ENCODE data around the gene OSTN.
"Not testable (repeated sequence)": the region's sequence is repeated elsewhere in the genome, so short reads cannot be mapped to it uniquely, and the experiment has no call there.

The OSTN gene

DNA sequence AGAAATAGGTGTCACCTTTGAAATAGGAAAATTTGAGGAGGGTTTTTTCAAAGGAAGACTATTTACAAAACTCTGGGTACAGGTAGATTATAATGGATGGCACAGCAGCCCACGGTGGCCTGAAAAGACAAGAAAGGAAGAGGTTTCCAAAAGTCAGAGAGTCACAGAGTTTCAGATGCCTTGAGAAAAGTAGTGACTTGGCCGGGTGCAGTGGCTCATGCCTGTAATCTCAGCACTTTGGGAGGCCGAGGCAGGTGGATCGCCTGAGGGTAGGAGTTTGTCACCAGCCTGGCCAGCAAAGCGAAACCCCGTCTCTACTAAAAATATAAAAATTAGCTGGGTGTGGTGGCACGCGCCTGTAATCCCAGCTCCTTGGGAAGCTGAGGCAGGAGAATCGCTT, 35.2 kb downstream of the OSTN start:
- DNase-seq (ENCODE audit: low read depth in 2 of 2): no peak

- no peak for DNase-seq (ENCODE audit: low read depth in 2 of 2)
Measured at GRCh38 chr3:191235331-191236314, 36.6 kb downstream of the OSTN start.

DNA sequence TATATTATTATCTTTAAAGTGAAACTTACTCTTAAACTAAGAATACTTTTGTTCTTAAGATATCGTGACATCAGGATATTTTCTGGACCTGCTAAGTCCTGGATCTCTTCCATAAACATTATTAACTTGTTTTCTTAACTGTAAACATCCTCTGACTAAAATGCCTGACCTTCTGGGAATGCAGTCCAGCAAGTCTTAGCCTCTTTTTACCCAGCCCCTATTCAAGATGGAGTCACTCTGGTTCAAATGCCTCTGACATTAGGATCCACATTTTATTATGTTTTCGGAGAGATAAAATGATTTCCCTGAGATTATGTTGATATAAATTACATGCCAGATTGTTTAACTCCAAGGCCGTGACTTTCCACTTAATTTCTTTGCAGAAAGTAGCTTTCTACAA, 37.6 kb downstream of the OSTN start:
- no peak for DNase-seq (ENCODE audit: low read depth in 2 of 2)

DNA sequence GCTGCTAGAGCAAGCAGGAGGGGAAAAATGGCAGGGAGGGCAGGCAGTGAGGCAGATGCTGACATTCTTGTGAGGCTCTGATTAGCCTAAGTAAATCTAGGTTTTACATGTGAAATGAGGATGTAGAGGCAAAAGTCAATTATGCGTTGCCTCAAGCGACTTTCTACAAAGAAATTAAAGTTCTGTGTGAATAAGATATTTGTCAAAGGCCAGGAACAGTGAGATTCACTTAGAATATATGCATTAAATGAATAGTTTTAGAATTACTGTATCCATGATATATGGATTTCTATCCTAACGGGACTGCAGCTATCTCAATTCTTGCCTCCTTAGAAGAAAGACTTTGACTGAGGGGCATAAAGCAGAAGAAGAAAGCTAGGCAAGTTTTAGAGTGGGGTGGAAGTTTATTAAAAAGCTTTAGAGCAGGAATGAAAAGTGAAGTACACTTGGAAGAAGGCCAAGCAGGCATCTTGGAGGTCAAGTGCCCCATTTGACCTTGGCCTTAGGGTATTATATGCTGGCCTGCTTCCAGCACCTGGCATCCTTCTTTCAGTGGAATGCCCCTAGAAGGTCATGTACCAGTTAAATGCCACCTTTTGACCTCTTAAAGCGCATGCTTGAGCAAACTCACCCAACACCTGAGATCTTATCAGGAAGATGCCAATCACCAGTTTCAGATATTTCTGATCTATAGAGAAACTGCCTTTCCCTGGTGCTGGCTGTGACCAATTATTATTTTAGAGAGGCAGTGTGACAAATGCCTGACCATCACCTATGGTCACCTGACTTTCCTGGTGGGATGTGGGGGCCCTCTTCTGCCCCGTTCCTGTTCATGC, 38.2 kb downstream of the OSTN start:
- no peak for DNase-seq (ENCODE audit: low read depth in 2 of 2)

- no peak for DNase-seq (ENCODE audit: low read depth in 2 of 2)
Measured at GRCh38 chr3:191238321-191238817, 39.3 kb downstream of the OSTN start.

- no peak for DNase-seq (ENCODE audit: low read depth in 2 of 2)
Measured at GRCh38 chr3:191239407-191240031, 40.5 kb downstream of the OSTN start.

DNA sequence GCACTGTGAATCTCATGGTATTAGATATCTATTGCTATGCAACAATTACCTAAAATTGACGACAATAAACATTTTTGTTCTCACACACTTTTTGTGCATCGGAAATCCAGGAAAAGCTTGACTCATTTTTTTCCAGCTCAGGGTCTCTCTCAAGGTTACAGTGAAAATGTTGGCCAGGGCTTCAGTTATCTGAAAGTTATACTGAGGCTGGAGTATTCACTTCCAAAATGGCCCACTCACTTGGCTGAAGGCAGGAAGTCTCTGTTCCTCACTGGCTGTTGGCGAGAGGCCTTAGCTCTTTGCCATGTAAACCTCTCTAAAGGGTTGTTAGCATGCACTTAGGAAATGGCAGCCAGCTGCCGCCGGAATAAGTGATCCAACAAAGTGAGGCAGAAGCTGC, 41.4 kb downstream of the OSTN start:
- DNase-seq (ENCODE audit: low read depth in 2 of 2): no peak

GRCh38 chr3:191244242-191244867, 45.3 kb downstream of the OSTN start:
- no peak for DNase-seq (ENCODE audit: low read depth in 2 of 2)

DNA sequence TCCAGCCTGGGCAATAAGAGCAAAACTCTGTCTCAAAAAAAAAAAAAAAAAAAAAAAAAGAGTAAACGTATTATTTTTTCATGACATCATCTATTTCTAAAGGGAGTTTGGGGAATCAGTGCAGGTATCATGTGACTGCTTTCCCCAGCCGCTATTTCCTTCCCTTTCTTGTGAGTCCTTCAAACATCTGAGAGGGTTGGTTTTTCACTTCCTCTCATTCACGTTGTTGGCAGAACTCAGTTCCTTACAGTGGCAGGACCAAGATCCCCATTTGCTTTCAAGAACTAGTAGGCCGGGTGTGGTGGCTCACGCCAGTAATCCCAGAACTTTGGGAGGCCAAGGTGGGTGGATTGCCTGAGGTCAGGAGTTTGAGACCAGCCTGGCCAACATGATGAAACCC, 47.0 kb downstream of the OSTN start:
- DNase-seq (ENCODE audit: low read depth in 2 of 2): not testable (repeated sequence)

DNA sequence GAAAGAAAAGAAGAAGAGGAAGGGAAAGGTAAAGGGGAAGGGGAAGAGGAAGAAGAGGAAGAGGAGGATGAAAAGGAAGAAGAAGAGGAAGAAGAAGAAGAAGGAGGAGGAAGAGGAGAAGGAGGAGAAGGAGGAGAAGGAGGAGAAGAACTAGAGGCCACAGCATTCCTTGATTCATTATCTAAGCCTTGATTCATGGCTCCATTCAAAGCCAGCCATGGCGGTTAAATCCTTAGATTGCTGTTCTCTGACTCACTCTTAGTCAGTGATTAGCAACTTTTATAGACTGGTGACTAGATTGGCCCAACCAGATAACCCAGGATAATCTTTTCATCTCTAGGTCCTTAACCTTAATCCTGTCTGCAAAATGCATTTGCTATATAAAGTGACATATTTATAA, 47.6 kb downstream of the OSTN start:
- DNase-seq (ENCODE audit: low read depth in 2 of 2): no peak

- no peak for DNase-seq (ENCODE audit: low read depth in 2 of 2)
Measured at GRCh38 chr3:191253089-191253799, 54.2 kb downstream of the OSTN start.

- no peak for DNase-seq (ENCODE audit: low read depth in 2 of 2)
Measured at GRCh38 chr3:191254098-191254873, 55.2 kb downstream of the OSTN start.

- no peak for DNase-seq (ENCODE audit: low read depth in 2 of 2)
Measured at GRCh38 chr3:191255156-191255555, 56.1 kb downstream of the OSTN start.

- no peak for DNase-seq (ENCODE audit: low read depth in 2 of 2)
Measured at GRCh38 chr3:191256405-191256804, 57.4 kb downstream of the OSTN start.

DNA sequence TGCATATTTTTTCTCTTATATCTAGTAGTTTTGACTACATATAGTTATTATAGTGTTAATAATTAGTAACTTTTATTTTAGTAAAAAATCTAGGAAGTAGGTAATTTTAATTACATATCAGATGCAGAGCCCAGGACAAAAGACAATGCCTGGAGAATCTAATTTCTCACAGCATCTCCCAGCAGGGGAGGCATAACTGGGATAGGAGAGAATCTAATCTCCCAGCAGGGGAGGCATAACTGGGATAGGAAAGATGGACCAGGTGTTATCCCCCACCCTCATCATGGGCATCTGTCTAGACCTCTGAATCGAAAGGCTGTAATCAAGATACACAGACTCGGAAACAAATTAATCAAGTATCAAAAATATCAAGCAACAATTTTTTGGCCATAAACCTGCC, 58.2 kb downstream of the OSTN start:
- no peak for DNase-seq (ENCODE audit: low read depth in 2 of 2)

GRCh38 chr3:191259486-191259885, 60.4 kb downstream of the OSTN start:
- DNase-seq (ENCODE audit: low read depth in 2 of 2): no peak

GRCh38 chr3:191260431-191261303, 61.6 kb downstream of the OSTN start:
- no peak for DNase-seq (ENCODE audit: low read depth in 2 of 2)

GRCh38 chr3:191261304-191261638, 62.2 kb downstream of the OSTN start:
- DNase-seq (ENCODE audit: low read depth in 2 of 2): no peak

- no peak for DNase-seq (ENCODE audit: low read depth in 2 of 2)
Measured at GRCh38 chr3:191262650-191263049, 63.6 kb downstream of the OSTN start.
